Stimulated activated CD8-positive, alpha-beta memory T cell treated with anti-CD3 and anti-CD28 coated beads, Interleukin-4, amount 100 ng/mL, for 48 hours (primary cell): ENCODE measurements around the gene MCM8.

Experiments used
- DNase-seq: peaks from one replicate; pipeline ENCODE4 v3.0.0-alpha.2; 2020

The MCM8 gene

DNA sequence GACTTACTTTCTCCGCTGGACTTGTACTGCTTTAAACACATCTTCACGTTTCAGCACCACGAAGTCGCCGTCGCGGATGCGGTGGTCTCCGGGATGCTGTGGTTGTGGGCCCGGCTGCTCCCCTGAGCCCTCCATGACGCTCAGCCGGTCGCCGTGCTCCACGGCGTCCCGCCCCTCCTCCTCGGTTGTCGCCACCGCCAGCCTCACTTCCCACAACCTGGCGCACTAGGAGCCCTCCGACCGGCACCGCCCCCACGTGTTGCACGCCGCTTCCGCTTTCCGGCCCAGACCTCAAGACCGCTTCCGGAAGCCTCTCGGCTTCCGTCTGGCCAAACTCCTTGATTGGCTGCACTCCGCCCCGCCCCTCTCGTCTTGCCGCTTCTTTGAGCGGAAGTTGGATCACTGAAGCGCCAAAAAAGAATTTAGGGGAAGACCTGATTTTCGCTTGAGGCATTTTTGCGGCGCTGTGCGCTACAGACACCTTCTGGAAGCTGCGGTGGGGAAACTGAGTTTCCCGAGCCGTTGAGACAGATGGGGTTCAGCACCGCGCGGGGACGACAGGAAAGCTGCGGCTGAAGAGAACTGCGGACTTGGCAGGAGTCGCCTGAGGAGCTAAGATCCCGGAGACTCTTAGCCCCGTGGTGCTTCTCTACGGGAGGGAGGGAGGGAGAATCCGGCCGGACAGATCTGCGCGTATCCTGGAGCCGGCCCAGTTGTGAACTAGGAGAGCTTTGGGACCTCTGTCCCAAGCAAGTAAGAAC lies at the start of gene MCM8, which contains the start of gene TRMT6:
Gene MCM8, plus strand, starts transcription at position 382 of the 761 bp plus-strand sequence. CDS start 1,364 bp downstream, outside the sequence.
Gene TRMT6, minus strand, starts transcription at position 263 of the 761 bp plus-strand sequence. Its CDS starts 128 bp downstream, at position 135.
- DNase-seq: peak; percentile 98

- no peak for DNase-seq
Measured at GRCh38 chr20:5900908-5901307, 49.5 kb upstream of the MCM8 start.

DNA sequence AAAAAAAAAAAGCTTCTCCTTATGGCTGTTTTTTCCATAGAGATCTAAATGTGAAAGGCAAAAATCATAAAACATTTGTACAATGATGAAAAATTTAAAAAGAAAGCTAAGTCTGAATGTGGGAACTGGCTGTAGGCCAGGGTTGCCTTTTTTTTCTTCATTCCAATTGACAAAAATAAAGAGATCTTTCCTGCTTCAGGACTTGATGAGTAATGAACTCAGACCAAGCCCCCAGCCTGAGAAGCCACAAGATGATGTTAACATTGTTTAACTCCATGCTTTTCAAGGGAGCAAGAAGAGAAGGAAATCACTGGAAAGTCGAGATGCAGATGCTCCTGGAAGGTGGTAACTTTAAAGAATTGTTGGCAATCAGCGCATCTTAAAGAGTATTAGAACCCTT lies 41.5 kb upstream of the MCM8 start:
- no peak for DNase-seq

- no peak for DNase-seq
Measured at GRCh38 chr20:5910186-5910585, 40.3 kb upstream of the MCM8 start.

GRCh38 chr20:5913166-5913565 lies 37.3 kb upstream of the MCM8 start:
- DNase-seq: no peak

DNA sequence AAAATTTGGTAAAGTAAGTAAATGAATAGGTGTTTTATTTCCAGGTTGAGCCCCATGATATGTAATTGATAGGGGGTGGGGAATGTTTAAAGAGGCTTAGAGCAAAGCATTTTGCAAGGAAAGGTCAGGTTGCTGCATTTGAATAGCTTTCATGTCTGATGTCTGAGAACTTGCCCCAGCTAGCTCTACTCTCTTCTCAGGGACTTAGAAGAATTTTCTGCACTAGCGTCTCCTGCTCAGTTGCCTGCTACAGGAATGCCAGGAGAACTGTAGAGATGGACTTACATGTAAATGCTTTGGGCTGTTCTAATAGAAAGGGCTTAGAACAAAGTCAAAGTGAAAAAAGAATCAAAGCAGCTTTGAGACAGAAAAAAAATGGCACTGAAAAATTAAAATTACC lies 35.6 kb upstream of the MCM8 start:
- DNase-seq: no peak

DNA sequence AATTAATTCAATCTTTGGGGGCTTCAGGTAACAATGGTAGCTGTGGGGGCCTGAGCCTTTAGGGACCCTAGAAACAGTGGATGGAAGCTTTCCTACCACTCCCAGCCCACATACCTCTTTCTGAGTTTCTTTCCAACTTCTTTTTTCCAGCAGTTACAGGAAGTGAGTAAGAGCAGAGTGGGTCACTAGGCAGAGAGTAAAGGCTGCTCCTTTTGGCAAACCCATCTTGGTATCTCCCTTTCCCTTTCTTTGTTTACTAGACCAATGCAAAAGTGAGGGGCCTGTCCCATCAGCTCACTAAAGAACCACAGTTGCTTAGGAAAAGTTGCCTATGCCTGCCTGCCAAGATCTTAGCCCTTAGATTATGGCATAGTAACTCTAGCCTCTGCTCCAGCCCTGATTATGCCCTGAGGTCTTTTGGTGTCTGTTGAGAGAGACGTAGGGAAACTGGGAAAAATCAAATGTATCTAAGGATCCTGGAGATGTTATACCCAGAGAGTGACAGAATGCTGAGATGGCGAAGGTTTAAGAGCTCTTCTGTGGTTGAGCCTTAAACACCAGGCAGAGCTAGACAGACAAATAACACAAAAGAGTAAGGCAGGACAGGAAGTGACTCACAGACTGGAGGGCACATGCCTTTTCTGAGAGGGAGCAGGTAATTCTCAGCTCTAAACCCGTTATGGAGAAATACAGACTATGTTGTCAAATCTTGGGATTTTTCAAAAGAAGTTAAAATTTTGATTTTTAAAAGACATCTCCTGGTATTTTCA lies 31.4 kb upstream of the MCM8 start:
- no peak for DNase-seq

DNA sequence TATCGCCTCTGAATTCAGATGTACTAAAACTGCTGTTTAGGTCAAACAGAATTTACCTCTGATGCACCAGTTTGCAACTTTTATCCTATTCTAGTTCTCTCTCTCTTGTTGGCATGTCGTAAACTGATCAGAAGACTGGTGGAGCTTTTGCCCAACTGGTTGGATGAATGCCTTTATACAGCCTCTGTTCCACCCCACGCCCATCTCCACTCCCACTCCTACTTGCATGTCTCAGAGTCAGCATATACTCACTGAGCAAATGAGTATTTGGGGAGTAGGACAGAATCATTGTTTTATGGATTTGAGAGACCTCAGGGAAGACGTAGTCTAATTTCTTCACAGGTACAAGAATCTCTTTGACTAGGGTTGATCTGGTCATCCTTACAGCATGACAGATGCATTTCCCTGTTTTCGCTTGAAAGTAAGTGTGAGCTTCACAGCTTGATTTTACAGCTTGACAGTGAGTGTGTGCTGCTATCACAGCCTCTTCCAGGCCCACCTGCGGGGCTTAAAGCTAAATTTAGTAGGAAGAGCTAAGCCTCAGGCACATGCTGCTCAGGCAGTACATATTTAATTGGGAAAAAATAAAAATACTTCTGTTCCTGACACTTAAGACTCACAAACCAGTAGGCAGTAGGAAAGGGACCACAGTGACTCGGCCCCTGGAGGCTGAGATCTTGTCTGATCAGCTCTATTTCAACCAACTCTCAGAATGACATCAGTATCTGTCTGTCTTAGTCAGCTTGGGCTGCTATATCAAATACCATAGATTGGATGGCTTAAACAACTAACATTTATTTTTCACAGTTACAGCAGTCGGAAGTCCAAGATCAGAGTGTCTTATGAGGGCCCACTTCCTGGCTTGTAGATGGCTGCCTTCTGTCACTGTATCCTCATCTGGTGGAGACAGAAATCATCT lies 30.6 kb upstream of the MCM8 start:
- peak; percentile 53 for DNase-seq

GRCh38 chr20:5920581-5920980 lies 29.9 kb upstream of the MCM8 start:
- DNase-seq: no peak

GRCh38 chr20:5923493-5923892 lies 27.0 kb upstream of the MCM8 start:
- no peak for DNase-seq

DNA sequence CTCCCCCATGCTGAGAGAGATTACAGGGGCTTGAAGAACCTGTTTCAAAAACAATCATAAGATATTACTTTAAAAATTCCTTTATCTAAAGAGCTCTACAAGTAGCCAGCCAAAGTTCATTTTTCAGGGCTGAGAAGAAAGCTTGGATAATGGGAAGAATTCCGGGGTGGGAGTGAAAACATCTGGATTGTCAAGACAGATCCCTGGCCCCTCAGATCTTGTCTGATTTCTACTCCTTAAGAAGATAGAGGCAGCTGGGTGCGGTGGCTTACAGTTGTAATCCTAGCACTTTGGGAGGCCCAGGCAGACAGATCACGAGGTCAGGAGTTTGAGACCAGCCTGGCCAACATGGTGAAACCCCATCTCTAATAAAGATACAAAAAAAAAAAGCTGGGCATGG lies 24.9 kb upstream of the MCM8 start:
- DNase-seq: no peak

- DNase-seq: no peak
Measured at GRCh38 chr20:5927749-5928462, 22.5 kb upstream of the MCM8 start.

DNA sequence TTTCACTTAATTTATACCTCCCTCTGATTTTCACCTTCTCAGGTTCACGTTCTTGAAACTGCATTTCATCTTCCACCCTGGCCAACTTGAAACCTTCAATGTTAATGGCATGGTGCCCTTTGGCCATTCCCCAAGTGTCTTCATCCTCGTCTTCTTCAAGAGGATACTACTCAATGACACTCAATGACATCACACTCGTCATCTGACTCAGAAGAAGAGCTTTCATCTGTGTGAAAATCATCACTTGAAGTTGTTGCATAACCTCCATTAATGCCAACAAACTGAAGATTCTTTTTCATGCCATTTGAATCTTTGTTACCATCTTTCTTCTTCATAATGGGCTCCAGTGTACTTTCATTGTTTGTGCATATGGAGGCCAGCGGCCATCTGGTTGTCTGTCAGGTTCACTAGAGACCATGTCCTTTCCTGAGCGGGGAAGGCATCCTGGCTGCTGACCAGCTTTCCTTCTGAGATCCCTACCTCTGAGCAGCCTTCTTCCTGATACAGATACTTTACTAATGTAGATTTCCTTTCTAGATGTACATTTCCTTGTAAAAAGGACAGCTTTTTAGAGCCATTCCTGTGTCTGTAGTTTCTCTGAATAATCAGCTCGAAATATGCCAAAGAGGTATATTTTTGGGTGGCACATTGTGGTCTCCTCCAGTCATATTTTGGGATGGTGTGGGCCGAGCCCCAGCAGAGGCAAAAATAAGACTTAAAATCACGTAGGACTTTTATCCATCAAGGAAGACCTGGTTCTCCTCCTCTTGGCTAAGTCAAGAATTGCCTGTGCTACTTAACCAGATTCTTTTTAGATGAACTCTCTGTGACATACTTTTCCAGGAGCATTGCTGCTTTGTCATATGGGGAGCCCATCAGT lies 21.4 kb upstream of the MCM8 start:
- no peak for DNase-seq

- DNase-seq: no peak
Measured at GRCh38 chr20:5931411-5931810, 19.0 kb upstream of the MCM8 start.

- DNase-seq: no peak
Measured at GRCh38 chr20:5932796-5933195, 17.7 kb upstream of the MCM8 start.

DNA sequence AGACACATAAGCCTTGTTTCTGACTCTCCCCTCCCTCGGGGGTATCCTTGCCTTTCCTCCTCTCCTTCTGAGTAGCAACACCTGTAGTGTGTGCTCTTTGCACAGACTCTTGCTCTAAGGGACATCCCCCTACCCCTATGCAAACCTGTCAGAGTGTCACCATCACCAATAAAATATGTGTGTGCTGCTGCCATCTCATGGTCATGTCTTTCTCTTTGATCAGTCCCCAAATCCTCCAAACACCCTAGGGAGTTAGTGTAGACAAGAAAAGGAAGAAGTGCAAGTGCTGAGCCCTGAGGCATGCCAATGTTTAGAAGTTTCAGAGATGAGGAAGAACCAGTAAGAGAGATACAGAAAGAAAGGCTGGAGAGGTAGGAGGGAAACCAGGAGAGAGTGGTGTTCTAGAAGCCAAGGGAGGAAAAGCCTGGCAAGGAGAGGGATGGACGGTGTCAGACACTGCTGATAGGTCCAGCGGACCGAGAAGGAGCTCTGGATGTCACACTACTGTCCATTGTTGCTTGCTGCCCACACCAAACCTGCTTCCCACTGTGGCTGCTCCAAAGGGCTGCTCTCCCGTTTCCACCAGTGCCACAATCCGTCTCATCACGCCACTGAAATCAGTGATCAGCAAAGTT lies 16.5 kb upstream of the MCM8 start:
- DNase-seq: no peak

GRCh38 chr20:5935384-5935783 lies 15.1 kb upstream of the MCM8 start:
- DNase-seq: no peak

- DNase-seq: no peak
Measured at GRCh38 chr20:5936238-5936637, 14.2 kb upstream of the MCM8 start.

GRCh38 chr20:5938456-5939029 lies 11.9 kb upstream of the MCM8 start:
- DNase-seq: no peak

GRCh38 chr20:5945963-5946362 lies 4.5 kb upstream of the MCM8 start:
- no peak for DNase-seq

DNA sequence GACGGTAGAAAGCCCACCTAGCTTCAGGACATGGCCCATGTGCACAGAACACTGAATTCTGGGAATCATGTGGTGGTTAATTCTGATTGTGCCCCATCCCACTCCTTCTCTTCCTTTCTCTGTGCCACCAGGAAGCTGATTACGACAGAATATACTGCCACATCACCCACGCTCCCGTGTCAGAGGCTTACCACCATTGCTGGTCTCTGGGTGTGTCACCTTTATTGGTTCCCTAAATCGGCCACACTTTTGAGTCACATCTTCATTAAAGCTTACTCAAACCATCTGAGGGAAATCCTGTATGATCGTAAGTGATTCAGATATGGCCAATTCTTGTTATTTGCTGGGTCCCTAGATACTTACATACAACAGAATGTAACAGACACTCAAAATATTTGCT lies 3.2 kb upstream of the MCM8 start:
- peak; percentile 72 for DNase-seq
